HG03196 (cell line): Measurements from ENCODE around the gene GRIK4.
"Not testable (repeated sequence)": the region's sequence is repeated elsewhere in the genome, so short reads cannot be mapped to it uniquely, and the experiment has no call there.

Experiments
- ATAC-seq: cut with Tn5 transposase; IDR thresholded peaks from one replicate; pipeline ENCODE4 v1.9.1; 2021; ENCODE audit not compliant: unreplicated experiment

Gene GRIK4

GRCh38 chr11:120765710-120766109 is 254.2 kb downstream of the GRIK4 start:
- ATAC-seq = not testable (repeated sequence)

GRCh38 chr11:120766318-120766717 is 254.8 kb downstream of the GRIK4 start:
- no peak for ATAC-seq

DNA sequence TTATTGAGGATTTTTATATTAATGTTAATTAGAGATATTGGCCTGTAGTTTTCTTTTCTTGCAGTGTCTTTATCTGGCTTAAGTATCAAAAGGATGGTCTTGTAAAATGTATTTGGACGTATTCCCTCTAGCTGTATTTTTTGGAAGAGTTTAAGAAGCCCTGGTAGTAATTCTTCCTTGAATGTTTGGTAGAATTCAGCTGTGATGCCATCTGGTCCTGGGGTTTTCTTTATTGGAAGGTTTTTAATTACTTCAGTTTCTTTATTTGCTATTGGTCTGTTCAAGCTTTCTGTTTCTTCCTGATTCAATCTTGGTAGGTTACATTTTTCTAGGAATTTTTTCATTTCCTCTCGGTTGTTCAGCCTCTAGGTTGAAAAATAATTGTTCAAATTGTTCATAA is 257.4 kb downstream of the GRIK4 start:
- ATAC-seq = no peak

DNA sequence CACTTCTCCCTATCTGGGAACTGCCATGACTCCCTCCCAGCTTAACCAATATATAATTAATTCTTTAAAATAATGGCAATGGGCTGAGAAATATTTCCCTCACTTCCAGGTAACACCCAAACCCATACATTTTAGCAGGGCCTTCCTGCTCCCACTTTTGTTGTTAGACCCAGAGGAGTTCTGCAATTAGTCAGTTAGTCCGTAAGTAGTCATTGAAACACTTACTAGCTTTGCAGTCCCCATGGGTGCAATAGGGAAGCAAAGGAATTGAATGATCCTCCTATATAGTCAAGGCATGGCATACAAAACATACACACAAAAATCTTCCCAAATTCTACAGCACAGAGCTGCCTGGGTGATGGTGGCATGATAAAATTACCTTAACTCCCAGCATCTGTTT is 258.4 kb downstream of the GRIK4 start:
- no peak for ATAC-seq

GRCh38 chr11:120771551-120772060 is 260.1 kb downstream of the GRIK4 start:
- no peak for ATAC-seq

DNA sequence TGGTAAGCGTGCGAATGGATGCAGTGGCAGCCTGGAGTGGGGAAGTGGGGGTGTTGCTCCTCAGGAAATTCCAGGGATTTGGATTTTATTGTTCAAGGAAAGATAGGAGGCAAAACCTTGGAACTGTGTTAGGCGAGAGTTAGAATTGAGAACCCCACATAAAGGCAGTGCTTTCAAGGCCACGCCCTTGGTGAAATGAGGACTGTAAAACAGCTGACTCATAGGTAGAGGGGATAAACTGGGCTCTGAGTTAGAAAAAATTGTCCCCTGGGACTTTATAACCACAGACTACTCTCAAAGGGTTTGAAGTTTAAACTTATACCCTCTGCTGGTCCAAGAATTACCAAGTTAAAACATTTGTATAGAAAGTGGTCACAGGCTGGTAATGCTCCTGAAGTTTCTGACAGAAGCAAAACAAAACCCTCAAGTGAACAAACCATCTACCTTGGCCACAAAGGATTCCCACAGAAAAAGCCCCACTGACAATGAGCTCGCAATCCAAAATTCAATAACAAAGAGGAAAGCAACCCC is 262.0 kb downstream of the GRIK4 start:
- ATAC-seq = peak; percentile 63

DNA sequence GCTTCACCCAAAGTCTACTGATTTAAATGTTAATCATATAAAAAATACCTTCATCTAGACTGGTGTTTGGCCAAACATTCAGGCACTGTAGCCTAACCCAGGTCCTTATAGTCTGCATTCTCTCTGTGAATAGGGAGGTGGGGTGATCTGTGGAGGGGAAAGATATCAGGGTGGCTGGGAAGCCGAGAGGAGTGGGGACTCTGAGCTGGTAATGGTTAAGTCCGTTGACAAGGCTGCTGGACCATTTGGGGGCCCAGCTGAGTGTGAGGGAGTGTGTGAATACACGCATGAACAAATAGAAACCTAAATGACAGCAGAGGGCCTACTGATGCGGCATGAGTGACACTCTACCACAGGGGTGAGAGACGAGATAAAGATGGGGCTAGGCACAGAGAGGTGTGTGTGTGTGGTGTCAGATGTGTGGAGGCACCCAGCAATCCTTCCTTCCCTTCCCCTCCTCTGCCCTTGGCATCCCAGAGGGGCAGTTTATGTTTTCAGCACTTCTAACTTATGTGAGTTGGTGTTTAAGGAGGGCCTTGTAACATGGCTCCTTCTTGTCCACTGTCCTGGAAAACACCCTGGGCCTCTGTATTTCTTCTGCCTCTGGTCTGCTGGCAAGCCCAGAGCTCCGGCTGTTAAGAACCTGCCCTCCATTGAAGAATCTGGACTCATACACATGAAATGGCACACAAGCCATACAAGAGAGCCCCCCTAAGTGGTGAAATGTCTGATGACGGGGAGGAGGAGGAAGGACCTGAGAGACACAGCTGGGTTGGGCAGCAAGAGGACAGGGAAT is 263.2 kb downstream of the GRIK4 start:
- no peak for ATAC-seq

- ATAC-seq = no peak
Measured at GRCh38 chr11:120775986-120776951, 264.7 kb downstream of the GRIK4 start.

DNA sequence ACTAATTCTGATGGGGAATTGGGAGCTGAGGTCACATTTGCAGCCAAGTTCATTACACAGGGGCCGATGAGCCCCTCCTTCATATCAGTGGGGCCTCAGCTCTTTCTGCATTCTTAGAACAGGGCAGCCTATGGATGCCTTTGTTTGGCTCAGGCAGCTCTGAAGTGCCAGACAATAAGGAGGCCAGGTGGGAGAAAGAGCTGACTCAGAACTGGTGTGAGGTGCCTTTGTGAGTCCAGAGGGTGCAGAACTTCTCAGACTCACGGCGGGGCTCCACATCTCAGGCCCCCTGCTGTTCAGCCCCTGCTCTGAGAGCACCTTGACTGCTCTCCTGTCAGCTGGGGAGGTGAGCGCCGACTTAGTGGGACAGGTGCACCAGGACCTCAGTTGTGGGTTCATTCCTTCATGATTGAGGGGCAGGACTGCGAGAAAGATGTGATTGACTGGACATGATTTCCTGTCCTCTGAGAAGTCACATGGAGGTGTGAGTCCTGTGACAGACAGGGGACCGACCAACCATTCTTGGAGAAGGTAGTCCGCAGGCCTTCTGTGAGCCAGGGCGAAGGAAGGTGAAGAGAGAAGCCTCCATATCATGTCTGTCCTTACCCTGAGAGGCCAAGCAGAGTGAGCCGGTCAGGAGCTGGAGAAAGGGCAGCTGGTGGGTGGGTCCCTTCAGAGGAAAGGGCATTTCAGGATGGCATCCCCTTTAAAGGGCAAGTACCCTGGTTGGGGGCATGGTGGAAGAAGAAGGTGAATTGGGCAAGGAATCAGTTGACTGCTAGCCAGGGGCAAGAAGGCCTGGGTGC is 267.3 kb downstream of the GRIK4 start:
- ATAC-seq = no peak

- ATAC-seq = no peak
Measured at GRCh38 chr11:120780239-120780638, 268.7 kb downstream of the GRIK4 start.

DNA sequence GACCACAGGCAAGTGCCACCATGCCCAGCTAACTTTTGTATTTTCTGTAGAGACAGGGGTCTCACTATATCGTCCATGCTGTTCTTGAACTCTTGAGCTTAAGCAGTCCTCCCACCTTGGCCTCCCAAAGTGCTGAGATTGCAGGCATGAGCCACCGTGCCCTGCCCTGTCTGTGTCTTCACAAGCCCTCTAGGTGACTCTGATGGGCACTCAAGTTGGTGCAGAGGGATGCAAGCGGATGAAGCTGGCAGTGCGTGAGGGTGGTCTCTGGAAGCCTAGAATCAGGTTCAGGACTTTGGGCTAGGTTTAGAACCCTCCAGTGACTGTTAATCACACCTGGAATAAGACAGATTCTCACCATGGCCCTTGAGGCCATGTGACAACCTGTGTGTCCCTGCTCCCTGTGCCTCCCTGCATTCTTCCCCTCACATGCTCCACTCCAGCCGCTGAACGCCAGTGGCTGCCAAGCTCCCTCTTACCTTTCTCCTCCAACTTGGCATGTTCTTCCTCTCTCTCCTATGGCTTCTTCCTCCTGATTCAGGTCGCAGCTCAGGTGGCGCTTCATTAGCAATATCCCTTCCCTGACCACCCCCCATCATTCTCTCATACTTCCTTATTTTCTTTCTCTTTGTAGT is 270.1 kb downstream of the GRIK4 start:
- no peak for ATAC-seq

GRCh38 chr11:120784566-120785251 is 273.2 kb downstream of the GRIK4 start:
- ATAC-seq = no peak

DNA sequence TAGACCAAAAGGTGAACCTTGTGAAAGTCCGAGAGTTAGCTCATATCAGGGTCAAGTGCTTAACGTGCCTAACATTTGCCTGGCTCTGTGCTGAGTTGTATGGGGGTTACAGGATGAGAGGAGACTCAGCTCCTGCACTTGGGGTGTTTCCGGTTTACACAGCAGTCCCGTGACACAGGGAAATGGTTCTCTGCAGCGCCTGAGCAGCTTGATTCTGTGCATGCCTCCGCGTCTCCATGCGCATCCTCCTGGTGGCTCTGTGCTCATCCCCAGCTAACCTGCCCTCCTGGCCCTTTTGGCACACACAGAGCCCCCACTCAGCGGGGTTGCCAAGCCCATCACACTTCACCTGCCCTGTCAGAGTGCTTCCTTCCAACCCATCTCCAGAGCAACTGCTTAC is 274.0 kb downstream of the GRIK4 start:
- ATAC-seq = no peak

- ATAC-seq = no peak
Measured at GRCh38 chr11:120786206-120786735, 274.7 kb downstream of the GRIK4 start.

- ATAC-seq = not testable (repeated sequence)
Measured at GRCh38 chr11:120787224-120787623, 275.7 kb downstream of the GRIK4 start.

DNA sequence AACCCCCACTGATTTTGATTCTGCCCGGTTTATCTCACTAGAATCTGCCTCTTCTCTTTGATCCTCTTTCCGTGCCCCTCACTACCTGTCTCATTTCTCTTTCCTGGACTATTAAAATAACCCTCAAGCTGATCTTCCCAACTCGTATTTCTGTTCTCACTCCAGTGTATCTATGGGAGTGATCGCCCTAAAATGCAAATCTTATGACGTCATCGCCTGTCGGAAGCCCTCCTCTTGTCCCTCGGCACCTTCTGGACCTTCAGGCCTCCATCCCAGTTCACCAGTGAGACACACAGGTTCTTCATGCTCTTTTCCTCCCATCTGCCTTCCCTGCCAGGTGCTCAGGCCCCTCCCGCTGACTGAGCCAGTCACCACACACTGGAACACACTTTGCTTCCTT is 277.8 kb downstream of the GRIK4 start:
- no peak for ATAC-seq

DNA sequence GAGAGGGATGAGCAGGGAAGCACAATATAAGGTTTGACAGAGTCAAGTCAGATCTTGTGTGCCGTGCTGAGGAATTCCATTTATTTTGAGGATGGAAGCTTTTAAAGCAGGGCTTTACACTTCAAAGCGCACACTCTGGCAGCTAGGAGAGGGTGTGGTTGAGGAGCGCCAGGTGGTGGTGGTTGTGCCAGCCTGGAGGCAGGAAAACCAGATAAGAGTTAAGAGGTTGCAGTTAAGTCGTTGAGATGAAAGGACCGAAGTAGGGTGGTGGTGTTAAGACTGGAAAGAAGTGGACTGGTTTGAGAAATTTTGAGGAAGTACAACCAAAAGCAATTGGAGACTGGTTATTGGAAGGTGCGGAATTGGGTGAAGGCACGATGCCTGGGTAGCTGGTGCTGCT is 280.8 kb downstream of the GRIK4 start:
- no peak for ATAC-seq

GRCh38 chr11:120793150-120793549 is 281.6 kb downstream of the GRIK4 start:
- no peak for ATAC-seq

GRCh38 chr11:120793806-120794479 is 282.4 kb downstream of the GRIK4 start:
- no peak for ATAC-seq
